HepG2 (cell line): ENCODE results near the gene CLDND2. TPM values are rescaled to one million over a fixed set of nuclear protein-coding genes. Genes with fewer than 3 reads are reported as not detected.

ENCODE experiments used
- FOXK1 ChIP-seq: sonication (generic); formaldehyde crosslinking; IDR thresholded peaks from 2 replicates; pipeline ENCODE4 v1.4.0; 2020; ENCODE audit warnings: low read depth, missing genetic modification reagents, borderline replicate concordance
- KAT8 ChIP-seq: IDR thresholded peaks from 2 replicates; pipeline ENCODE4 v1.6.1; 2016; ENCODE audit warnings: missing genetic modification reagents, missing compliant biosample characterization
- MTF2 ChIP-seq: sonication (generic); formaldehyde crosslinking; IDR thresholded peaks from 2 replicates; pipeline ENCODE4 v1.5.0; 2020; ENCODE audit warnings: missing genetic modification reagents, borderline replicate concordance
- MZF1 ChIP-seq: sonication (generic); formaldehyde crosslinking; IDR thresholded peaks from 2 replicates; pipeline ENCODE4 v1.8.1; 2023; ENCODE audit warnings: mild to moderate bottlenecking, missing genetic modification reagents, borderline replicate concordance
- PAWR ChIP-seq: sonication (generic); formaldehyde crosslinking; IDR thresholded peaks from 2 replicates; pipeline ENCODE4 v1.4.0; 2020; ENCODE audit warnings: missing genetic modification reagents, mild to moderate bottlenecking, borderline replicate concordance
- SSRP1 ChIP-seq: IDR thresholded peaks from 2 replicates; pipeline ENCODE4 v1.6.1; 2016; ENCODE audit warnings: control low read depth
- ZBTB42 ChIP-seq: sonication (generic); formaldehyde crosslinking; IDR thresholded peaks from 2 replicates; pipeline ENCODE4 v1.5.0; 2020; ENCODE audit warnings: mild to moderate bottlenecking, missing genetic modification reagents
- ZFP82 ChIP-seq: sonication (generic); formaldehyde crosslinking; IDR thresholded peaks from 2 replicates; pipeline ENCODE4 v1.5.1; 2020; ENCODE audit warnings: mild to moderate bottlenecking, missing genetic modification reagents, borderline replicate concordance
- ZNF24 ChIP-seq: fragments of 450-650 bp; IDR thresholded peaks from 2 replicates; pipeline ENCODE4 v1.6.1; 2017; ENCODE audit warnings: antibody characterized with exemption, mild to moderate bottlenecking
- ZNF33A ChIP-seq: sonication (generic); formaldehyde crosslinking; IDR thresholded peaks from 2 replicates; pipeline ENCODE4 v1.5.1; 2020; ENCODE audit warnings: missing genetic modification reagents, mild to moderate bottlenecking, moderate library complexity, borderline replicate concordance
- ZSCAN29 ChIP-seq: sonication (generic); formaldehyde crosslinking; conservative IDR thresholded peaks from 2 replicates; pipeline ENCODE4 v1.4.0; 2020; ENCODE audit warnings: mild to moderate bottlenecking, missing genetic modification reagents
- polyA plus RNA-seq, 8 experiments: library from polyadenylated mRNA; depleted of rRNA in 3 of 8; stranded (reverse) in 7 of 8; unstranded in 1 of 8; fragments of >200 nt; fragmentation: Illumina TruSeq in 4 of 8; extraction: Trizol in 4 of 8; gene quantifications; 2 replicates each; pipeline versions ENCODE4 v1.2.1 to v1.2.3, GENCODE V29; 2011 to 2016; ENCODE audit warnings: low read depth in 4 of 8, missing spikeins in 1 of 8, mixed read lengths in 1 of 8; ENCODE audit not compliant: insufficient read depth in 1 of 8
- total RNA-seq, 5 experiments: library from RNA; depleted of rRNA; stranded (reverse); fragments of >200 nt; fragmentation: Illumina TruSeq; extraction: Trizol; gene quantifications; 2 replicates each; pipeline ENCODE4 v1.2.3, GENCODE V29; 2016; ENCODE audit warnings: low read depth in 1 of 5
- TF ChIP-seq, protein P1 (sequence below): sonication (generic); formaldehyde crosslinking; IDR thresholded peaks from 2 replicates; pipeline ENCODE4 v1.5.0; 2020; ENCODE audit warnings: missing genetic modification reagents
- TF ChIP-seq, protein P2 (sequence below): IDR thresholded peaks from 2 replicates; pipeline ENCODE4 v1.6.1; 2016; ENCODE audit warnings: missing compliant biosample characterization, missing genetic modification reagents, borderline replicate concordance
- TF ChIP-seq, protein P3 (sequence below): sonication (generic); formaldehyde crosslinking; IDR thresholded peaks from 2 replicates; pipeline ENCODE4 v1.4.0; 2020; ENCODE audit warnings: missing genetic modification reagents
- TF ChIP-seq, protein P4 (sequence below): sonication (generic); formaldehyde crosslinking; IDR thresholded peaks from 2 replicates; pipeline ENCODE4 v1.5.0; 2020; ENCODE audit warnings: mild to moderate bottlenecking, missing genetic modification reagents, borderline replicate concordance

Gene CLDND2
- total and polyA plus RNA-seq, 2 of the 13 experiments (the other 11 are each of a cell fraction or from before 2014, with no cell fraction given), result 0.84 to 1.8 TPM

- TF ChIP-seq ZNF33A (CRISPR knock-in tag), result no peak
- TF ChIP-seq ZFP82 (CRISPR knock-in tag), result peak; percentile 15; the same call in 1 of the 2 replicates
- TF ChIP-seq FOXK1 (CRISPR knock-in tag), result no peak
- TF ChIP-seq, protein P1, sequence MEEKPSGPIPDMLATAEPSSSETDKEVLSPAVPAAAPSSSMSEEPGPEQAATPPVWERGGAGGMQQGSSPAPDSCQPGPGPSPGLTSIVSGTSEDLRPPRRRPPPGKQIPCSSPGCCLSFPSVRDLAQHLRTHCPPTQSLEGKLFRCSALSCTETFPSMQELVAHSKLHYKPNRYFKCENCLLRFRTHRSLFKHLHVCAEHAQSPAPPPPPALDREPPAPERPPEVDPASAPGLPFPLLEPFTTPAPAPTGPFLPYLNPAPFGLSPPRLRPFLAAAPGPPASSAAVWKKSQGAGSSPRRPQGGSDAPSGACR, result no peak
- no peak for TF ChIP-seq ZSCAN29 (CRISPR knock-in tag)
- no peak for TF ChIP-seq KAT8 (CRISPR knock-in tag)
- TF ChIP-seq, protein P2, sequence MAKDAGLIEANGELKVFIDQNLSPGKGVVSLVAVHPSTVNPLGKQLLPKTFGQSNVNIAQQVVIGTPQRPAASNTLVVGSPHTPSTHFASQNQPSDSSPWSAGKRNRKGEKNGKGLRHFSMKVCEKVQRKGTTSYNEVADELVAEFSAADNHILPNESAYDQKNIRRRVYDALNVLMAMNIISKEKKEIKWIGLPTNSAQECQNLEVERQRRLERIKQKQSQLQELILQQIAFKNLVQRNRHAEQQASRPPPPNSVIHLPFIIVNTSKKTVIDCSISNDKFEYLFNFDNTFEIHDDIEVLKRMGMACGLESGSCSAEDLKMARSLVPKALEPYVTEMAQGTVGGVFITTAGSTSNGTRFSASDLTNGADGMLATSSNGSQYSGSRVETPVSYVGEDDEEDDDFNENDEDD, result no peak
- TF ChIP-seq MZF1 (CRISPR knock-in tag), result no peak
- TF ChIP-seq SSRP1 (CRISPR knock-in tag), result no peak
- TF ChIP-seq ZBTB42 (CRISPR knock-in tag), result no peak
- TF ChIP-seq, protein P3, sequence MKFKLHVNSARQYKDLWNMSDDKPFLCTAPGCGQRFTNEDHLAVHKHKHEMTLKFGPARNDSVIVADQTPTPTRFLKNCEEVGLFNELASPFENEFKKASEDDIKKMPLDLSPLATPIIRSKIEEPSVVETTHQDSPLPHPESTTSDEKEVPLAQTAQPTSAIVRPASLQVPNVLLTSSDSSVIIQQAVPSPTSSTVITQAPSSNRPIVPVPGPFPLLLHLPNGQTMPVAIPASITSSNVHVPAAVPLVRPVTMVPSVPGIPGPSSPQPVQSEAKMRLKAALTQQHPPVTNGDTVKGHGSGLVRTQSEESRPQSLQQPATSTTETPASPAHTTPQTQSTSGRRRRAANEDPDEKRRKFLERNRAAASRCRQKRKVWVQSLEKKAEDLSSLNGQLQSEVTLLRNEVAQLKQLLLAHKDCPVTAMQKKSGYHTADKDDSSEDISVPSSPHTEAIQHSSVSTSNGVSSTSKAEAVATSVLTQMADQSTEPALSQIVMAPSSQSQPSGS (CRISPR knock-in tag), result no peak
- TF ChIP-seq PAWR (CRISPR knock-in tag), result no peak
- no peak for TF ChIP-seq MTF2 (CRISPR knock-in tag)
- TF ChIP-seq ZNF24, result no peak
- TF ChIP-seq, protein P4, sequence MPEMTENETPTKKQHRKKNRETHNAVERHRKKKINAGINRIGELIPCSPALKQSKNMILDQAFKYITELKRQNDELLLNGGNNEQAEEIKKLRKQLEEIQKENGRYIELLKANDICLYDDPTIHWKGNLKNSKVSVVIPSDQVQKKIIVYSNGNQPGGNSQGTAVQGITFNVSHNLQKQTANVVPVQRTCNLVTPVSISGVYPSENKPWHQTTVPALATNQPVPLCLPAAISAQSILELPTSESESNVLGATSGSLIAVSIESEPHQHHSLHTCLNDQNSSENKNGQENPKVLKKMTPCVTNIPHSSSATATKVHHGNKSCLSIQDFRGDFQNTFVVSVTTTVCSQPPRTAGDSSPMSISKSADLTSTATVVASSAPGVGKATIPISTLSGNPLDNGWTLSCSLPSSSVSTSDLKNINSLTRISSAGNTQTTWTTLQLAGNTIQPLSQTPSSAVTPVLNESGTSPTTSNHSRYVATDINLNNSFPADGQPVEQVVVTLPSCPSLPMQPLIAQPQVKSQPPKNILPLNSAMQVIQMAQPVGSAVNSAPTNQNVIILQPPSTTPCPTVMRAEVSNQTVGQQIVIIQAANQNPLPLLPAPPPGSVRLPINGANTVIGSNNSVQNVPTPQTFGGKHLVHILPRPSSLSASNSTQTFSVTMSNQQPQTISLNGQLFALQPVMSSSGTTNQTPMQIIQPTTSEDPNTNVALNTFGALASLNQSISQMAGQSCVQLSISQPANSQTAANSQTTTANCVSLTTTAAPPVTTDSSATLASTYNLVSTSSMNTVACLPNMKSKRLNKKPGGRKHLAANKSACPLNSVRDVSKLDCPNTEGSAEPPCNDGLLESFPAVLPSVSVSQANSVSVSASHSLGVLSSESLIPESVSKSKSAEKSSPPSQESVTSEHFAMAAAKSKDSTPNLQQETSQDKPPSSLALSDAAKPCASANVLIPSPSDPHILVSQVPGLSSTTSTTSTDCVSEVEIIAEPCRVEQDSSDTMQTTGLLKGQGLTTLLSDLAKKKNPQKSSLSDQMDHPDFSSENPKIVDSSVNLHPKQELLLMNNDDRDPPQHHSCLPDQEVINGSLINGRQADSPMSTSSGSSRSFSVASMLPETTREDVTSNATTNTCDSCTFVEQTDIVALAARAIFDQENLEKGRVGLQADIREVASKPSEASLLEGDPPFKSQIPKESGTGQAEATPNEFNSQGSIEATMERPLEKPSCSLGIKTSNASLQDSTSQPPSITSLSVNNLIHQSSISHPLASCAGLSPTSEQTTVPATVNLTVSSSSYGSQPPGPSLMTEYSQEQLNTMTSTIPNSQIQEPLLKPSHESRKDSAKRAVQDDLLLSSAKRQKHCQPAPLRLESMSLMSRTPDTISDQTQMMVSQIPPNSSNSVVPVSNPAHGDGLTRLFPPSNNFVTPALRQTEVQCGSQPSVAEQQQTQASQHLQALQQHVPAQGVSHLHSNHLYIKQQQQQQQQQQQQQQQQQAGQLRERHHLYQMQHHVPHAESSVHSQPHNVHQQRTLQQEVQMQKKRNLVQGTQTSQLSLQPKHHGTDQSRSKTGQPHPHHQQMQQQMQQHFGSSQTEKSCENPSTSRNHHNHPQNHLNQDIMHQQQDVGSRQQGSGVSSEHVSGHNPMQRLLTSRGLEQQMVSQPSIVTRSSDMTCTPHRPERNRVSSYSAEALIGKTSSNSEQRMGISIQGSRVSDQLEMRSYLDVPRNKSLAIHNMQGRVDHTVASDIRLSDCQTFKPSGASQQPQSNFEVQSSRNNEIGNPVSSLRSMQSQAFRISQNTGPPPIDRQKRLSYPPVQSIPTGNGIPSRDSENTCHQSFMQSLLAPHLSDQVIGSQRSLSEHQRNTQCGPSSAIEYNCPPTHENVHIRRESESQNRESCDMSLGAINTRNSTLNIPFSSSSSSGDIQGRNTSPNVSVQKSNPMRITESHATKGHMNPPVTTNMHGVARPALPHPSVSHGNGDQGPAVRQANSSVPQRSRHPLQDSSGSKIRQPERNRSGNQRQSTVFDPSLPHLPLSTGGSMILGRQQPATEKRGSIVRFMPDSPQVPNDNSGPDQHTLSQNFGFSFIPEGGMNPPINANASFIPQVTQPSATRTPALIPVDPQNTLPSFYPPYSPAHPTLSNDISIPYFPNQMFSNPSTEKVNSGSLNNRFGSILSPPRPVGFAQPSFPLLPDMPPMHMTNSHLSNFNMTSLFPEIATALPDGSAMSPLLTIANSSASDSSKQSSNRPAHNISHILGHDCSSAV (CRISPR knock-in tag), result no peak
Measured at GRCh38 chr19:51365965-51366388, 2.8 kb downstream of the CLDND2 start, which contains the start of gene ETFB (continued).
